ENCODE data around the gene CROCC2.

Gene CROCC2

DNA sequence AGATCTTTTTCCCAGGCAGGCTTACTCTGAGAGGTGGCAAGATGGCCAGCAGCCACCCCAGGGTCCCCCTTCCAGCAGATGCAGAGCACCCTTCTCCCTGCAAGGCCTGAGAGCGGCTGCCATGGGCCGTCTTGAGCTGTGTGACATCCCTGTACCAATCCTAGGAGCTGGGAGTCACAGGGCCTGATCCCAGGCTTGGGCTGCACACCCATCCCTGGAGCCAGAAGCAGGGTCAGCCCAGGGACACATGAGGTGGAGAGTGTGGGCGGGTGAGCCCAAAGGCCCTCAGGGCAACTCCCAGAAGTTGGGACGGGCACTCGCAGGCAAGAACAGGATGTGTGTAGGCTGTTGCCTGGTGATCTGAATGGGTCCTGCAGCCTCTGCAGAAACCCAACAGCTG, 40.5 kb downstream of the CROCC2 start:
- no peak for DNase-seq

DNA sequence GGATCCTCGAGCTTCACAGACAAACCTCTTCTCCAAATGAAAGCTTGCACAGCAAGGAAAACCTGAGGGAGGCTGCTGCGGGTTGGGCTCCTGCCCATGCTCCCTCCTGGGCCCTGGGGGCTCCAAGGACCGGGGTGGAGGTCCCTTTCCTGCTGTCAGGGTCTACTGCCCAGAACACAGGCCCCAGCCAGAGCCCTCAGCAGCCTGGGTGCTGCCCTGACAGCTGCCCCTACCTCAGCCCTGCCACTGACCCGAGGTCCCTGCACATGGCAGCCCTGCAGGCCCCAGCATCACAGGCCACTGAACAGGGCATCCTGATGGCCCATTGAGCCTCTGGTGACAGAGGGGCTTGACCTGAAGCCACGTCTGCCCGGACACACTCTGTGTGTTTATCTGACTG, 41.0 kb downstream of the CROCC2 start:
- no peak for DNase-seq

DNA sequence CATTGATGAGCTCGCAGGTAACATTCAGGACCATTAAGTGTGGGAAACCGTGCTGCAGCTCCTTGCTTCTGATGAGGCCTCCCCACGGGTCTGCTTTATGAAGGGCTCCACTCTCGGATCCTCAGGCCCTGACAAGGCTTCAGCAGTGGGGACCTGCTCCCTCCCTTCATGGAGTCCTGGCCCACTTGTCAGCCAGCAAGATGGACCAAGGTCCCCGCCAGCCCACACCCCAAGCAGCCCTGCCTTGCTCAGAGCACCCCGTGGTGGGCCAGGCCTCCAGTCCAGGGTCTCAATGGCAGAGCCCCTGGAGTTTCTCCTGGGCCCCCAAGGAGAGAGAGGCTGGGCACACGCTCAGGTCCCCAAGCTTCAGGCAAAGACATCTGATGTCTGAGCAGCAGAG, 41.5 kb downstream of the CROCC2 start:
- no peak for DNase-seq

DNA sequence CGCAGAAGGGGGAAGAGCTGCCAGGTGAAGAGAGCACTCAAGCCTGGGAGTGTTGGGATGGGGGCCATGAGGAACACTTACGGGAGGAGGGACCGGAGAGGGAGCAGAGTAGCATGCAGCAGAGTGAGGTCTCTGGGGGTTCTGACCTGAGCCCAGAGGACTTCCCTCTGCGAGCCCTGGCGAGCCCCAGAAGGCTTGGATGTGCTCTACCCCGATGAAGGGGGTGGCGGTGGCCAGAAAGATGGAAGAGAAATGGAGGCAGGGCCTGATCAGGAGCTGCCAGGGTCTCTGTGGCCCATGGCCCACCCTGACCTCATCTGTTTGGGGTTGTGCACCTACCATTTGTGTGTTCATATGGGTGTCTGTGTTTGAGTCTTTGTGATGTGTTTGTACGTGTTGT, 42.0 kb downstream of the CROCC2 start:
- no peak for DNase-seq

DNA sequence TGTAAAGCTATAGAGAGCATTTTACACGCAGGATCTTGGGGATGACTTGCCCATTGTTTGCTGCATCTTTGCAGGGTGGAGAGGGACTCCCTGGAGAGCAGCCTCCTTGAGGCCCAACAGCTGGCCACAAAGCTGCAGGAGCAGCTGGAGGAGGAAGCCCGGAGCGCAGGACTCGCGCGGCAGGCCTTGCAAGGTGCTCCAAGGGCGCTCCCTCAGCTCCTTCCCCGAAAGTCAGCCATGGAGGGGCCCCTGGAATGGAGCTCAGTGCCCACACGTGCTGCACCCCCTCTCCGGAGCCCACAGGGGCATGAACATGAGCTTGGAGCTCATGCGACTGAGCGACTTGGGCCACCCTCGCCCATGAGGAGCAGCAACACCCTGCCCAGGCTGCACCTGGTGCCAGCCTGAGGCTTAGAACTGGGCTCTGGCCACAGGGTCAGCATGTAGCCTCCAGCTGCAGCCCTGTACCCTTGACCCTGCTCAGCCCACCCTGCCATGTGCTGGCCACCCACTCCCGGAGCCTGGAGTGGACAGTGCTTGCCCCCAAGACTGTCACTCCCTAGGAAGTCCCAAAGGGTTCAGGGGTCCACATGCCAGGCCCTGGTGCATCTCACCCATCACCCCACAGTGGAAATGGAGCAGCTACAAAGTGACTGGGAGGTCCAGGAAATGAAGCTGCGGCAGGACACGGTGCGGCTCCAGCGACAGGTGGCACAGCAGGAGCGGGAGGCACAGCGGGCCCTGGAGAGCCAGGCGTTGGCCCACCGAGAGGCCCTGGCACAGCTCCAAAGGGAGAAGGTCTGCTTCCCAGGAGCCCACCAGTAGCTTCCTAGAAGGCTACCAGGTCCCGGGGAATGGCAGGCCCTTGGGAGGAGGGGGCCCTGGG, 43.0 kb downstream of the CROCC2 start:
- no peak for DNase-seq

DNA sequence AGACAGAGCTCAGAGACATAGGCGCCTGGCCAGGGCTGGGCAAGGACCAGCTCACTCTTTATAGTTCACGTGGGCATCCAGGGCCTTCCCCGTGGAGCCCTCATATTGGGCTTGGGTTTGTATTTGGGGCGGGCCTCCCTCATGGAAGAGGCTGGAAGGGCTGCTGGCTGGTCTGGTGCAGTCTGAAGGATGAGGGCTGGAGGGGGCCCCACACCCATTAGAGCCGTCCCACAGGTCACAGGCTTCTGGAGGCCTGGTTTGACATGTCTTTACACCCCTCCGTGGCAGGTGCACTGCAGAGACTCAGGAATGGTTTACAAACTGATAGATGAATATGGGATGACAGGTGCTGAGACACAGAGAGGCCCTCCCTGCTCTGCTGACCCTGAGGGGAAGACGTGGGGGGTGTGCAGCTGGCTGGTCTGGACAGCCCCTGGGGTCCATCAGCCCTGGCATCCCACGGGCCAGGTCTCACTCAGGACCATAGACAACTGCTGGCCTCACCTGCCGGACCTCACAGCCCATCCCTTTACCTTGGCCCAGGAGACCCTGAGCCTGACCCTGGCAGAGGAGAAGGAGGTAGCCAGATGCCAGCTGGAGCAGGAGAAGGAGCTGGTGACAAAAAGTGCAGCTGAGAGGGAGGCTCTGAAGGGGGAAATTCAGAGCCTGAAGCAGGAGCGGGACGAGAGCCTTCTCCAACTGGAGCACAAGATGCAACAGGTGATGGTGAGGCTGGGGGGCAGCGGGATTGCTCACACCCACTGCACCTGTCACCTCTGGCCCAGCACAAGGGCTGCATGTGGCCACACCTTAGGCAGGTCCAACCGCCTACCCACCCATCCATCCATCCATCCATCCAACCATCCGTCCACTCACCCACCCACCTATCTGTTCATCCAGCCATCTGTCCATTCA, 43.9 kb downstream of the CROCC2 start:
- DNase-seq = no peak

DNA sequence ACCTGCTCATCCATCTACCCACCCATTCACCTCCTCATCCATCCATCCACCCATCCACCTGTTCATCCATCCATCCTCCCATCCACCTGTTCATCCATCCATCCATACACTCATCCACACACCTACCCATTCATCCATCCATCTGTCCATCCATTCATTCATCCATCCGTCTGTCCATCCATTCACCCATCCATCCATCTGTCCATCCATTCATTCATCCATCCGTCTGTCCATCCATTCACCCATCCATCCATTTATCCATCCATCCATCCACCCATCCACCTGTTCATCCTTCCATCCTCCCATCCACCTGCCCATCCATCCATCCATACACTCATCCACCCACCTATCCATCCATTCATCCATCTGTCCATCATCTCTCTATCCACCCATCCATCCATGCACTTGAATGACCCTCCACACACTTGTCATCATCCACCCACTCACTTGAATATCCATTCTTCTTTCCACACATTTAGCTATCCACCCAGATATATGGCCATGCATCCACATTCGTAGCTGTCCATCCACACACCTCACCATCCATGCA, 45.0 kb downstream of the CROCC2 start:
- no peak for DNase-seq

DNA sequence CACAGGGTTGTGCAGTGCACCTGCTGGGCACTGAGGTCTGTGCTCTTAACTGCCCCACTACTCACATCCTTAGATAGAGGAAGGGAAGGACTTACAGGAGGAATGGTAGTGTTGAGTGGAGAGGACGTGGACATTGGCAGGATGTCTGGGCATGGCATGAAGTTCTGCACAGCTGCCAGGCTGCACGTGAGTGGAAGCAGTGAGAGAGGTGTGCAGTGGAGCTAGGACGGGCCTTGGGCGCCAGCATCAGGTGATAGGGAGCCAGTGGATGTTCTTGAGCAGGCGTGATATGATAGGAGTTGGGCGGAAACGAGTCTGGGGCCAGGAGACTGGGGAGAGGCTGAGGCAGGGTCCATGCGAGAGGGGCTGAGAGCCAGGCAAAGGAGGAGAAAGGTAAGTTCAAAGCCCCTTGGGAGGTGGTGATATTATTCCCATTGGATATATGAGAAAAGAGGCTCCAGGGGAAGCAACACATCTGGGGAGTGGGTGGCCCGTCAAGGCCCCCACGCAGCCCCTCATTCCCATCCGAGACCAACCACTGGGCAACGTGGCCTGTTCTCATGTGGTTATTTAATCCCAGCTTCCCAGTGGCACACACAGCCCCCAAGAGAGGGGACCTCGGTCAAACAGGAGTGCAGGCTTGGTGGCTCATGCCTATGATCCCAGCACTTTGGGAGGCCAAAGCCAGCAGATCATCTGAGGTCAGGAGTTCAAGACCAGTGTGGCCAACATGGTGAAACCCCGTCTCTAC, 46.5 kb downstream of the CROCC2 start:
- DNase-seq = peak; percentile 41

DNA sequence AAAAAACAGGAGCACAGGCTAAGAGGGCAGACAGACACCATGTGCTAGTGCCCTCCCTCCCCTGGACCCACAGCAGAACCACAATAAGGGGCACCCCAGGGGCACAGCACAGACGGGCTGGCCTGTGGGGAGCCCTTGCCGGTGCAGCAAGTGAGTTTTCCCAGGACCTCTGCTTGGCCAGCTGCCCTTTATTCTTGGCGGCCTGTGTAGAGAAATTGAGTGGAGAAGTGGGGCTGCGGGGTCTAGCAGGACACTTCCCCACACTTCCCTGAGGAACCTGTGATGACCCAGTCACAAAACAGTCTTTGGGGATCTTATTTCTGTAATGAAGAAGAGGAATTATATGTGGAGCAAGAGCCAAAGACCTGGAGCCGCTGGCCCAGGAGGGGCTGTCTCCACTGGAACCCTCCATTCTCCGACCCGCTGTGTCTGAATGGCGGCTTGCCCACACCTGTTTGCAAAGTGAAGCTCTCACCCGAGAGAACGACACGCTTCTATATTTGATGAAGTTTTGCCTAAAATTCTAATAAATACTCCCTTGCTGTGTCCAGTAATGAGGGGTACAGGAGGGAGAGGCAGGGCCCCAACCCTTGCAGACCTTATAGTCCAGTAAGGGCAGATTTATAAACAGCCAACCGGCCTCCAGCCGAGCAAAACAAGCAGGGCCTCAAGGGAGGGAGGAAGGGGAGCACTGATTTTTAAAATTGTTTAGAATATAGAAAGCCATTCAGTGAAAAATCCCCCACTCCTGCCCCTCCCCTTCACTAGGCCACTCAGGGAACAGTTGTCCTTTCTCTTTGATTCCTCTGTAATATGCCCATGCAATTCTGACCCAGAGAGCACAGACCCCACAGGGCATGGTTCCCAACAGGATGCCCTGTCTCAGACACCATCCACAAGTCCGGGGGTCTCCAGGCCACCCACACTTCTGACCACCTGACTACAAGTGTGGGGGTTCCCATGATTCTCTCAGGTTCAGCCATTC, 47.6 kb downstream of the CROCC2 start:
- DNase-seq = no peak

DNA sequence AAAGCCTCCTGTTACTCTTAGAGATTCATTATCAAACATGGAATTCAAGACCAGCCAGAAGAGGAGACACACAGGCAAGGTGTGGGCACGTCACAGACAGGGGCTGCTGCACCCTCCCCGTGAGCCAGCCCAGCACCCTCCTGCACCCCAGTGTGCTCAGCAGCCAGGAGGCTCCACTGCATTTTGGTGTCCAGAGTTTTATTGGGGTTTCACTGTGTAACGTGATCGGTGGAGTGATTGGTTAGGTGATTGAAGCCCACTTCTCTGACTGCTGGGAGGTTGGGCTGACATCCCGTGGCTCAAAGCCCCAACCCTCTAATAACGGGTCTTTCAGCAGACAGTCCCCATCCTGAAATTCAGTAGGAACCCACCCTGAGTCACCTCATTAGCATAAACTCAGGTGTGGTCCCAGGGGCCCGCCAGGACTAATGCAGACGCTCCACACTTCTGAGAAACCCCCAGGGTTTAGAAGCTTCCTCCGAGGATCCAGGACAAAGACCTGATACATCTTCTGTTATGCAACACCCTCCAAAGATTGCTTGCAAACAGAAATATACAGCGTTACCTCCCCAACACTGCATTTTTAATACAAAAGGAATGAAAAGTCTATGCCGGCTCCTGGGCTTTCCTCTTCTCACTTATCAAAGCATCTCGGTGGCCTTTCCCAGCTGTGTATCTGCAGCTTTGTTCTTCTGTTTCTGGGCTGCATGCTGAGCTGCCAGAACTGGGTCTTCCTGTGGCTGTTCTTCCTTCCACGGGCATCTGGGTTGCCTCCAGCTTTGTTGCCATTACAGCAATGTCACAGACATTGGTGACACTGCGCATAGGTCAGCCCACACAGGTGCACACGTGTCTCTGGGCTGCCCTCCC, 48.5 kb downstream of the CROCC2 start:
- DNase-seq = no peak

DNA sequence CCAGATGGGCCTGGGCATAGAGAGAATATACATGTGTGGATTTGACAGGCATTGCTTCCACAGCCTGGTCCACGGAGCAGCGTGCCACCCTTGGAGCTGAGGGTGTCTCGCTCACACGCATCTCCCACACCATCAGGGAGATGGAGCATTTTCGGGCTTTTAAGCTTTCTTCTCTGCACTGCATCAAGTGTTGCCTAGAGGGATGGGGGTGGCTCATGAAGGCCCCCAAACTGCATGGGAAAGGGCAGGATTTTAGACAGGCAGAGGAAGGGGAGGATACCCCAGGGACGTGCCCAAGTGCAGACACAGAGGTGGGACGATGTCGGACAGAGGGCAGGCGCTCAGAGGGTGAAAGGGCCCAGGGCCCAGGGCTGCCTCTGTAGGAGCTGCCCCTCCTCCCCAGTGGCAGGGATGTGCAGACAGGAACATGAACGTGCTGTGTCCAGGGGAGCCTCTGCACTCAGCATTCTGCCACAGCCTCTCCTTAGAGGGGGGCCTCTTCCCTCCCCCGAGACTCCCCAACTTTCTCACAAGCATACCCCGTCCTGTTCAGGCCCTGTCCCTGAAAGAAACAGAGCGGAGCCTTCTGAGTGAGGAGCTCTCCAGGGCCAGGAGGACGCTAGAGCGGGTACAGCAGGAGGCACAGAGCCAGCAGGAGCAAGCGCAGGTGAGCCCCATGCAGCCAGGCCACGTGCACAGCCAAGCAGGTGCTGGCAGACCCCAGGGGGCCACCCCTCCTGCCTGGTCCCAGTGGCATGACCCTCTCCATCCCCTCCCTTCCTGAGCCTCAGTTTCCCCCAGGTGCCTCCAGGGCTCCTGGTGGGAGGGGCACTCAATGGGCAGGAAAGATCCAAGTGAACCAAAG, 49.4 kb downstream of the CROCC2 start:
- DNase-seq = no peak

DNA sequence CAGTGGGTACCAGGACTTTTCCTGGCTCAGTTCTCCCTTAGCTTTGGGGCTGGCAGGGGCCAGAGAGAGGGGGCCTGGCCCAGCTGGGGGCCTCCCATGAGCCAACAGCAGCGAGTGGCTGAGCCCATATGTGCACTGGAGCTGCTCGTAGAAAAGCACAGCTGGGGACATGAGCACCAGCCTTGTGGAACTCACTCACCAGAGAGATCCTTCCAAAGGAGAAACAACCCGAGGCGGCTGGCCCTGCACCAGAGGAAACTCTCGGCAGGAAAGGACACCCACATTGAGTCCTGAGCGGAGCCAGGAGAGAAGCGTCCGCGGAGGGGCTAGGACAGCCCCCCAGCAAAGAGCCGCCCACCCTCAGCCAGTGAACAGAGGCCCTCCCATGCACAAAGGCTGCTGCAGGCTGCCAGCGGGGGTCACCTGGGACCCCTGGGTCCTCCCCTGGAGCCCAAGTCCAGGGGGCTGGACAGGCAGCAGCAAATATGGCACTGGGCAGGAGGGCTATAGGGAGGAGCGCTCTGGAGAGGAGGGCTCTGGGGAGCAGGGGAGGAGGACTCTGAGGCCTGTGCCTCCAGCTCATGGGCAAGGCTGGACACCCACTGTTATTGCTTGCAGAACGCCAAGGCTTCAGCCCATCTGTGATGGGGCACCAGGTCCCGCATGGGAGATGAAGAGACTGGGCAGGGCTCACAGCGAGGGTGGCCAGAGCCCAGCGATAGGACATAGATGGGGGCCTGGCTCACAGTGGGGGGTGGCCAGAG, 50.2 kb downstream of the CROCC2 start:
- DNase-seq = no peak

DNA sequence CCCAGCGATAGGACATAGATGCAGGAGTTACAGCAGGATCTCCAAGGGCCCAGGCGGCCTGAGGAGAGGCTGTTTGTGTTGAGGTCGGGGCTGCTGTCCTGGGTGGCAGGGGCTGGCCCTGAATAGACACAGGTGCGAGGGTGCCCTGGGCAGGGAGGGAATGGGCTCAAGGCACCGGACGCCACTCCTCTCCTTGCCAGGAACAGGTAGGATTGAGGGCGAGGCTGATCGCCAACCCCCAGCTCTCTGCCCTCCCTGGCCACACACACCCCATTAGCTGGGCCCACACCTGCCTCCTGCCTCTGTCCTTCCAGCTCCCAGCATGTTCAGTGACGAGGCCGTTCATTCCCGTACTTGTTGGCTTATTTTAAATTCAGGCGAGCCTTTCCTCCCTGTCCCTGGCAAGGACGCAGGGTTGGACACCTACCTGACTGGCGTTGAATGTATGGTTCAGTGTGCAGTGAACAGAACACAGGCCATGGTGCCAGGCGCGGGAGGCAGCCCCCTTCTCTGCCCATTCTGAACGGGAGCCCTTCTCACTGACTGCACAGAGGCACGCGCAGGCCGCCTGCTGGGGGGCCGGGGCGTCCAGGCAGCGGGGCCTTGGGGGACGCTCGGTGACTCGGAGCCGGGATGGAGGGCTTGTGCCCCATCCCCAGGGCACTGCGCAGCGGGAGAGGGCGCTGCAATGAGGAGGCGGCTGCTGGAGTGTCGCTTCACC, 51.0 kb downstream of the CROCC2 start:
- DNase-seq = no peak

DNA sequence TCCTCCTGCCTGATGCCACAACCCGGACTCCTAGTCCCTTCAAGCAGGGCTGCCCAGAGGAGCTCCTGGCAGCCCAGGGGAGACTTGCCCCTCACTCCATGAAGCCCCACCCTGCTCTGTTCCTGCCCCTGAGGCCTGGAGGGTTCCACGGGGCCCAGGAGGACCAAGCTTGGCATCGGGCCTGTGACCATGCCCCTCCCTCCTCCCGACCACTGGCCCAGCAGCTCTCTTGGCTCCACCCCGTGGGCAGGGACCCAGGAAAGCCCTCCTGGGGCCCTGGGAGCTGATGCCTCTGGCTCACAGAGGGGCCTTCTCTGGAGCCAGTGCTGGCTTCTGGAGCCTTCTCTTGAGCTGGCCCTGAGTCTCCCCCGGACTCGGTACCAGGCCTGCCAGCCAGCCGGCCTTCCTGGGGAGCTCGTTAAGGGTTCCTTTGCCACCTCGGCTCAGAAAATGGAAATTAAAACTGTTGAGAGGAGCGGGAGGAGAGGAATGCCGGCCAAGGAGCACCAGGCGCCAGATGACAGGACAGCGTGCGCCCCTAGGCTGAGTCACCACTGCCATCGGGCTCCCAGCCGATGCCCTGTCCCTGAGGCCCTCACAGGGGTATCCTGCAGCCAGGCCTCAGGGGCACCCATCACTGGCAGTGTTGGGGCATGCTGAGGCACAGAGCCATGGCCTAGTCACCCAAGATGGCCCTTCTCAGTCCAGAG, 51.7 kb downstream of the CROCC2 start:
- DNase-seq = no peak

DNA sequence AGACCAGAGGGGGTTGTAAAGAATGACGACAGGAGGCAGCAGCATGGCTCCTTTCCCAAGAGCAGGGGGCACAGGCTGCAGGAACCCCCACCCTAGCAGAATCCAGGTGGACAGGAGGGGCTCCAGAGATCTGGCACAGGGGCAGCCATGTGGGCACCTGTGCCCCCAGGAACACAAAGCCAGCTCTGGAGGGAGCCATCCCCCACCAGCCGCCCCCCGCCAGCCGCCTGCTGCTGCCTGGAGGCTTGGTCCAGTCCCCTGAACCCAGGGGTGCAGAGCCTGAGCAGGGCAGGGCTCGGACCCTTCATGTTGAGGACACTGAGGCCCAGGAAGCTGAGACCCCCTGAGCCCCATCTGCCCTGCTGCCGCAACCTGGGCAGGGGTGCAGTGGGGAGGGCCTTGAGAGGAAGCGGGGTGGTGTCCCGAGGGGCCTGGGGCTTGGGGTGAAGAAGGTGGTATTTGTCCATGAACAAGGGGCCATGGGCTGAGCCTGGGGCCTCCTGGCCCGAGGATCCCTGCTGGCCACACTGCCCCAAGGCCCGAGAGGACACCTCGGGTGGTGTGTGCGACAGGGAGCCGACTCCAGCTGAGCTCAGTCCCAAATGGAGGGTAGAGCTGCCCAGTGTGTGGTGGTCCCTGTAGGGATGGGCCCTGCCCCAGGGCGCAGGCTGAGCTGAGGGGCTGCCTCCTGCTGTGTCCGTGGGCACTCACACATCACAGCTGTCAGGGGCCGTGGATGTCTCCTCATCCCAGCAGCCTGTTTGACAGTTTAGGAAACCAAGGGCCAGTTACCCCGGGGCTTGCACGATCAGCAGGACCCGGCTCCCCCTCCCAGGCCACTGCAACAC, 52.5 kb downstream of the CROCC2 start:
- no peak for DNase-seq

DNA sequence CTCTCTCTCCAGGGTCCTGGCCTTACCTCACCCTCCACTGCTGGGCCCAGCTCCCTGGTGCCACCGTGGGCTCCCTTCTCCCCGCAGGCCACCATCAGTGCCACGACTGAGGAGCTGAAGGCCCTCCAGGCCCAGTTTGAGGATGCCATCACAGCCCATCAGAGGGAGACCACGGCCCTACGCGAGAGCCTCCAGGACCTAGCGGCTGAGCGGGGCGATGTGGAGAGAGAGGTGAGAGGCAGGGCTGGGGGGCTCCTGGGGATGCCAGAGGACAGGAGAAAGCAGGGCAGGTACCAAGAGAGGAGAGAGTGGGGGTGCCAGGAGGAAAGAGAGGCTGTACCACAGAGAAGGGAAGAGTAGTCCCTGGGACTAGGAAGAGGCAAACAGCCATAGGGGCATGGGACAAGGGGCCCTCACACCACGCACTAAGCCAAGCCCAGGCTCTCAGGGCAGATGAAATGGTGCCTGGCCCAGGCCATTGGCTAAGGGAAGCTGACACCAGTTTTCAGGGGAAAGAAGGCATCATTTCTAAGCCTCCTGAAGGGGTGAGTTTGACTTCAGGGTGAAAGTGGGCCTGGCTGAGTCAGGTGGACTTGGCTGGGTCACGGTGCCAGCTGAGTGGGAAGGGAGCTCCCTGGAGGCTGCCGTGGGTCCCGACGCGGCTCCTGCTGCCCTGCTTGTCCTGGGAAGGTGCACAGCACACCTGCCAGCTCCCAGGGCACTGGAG, 53.2 kb downstream of the CROCC2 start:
- no peak for DNase-seq
